ENCODE measurements around the gene RGS16. TPM values are rescaled to one million over a fixed set of nuclear protein-coding genes. Genes with fewer than 3 reads are reported as not detected.

The RGS16 gene
- total RNA-seq, 4 donors from 2014 or later: 1.1 to 2.2 (median 1.3) TPM

GRCh38 chr1:182603646-182604174 is 479 bp downstream of the RGS16 start:
- Histone ChIP-seq H3K4me3 (peak overlapping the region; percentile 27 to 73 (median 48)), H3K27me3 (no peaks in the 10 kb centered on the region), H3K4me1 (peaks cover 4 to 42% (median 17%) of the 10 kb centered on the region in 3 donors), H3K9me3 (no peaks in the 10 kb centered on the region), H3K36me3 (peaks cover 0 to 14% (median 0%) of the 10 kb centered on the region in 3 donors), H3K27ac (peak overlapping the region; percentile 2 to 74 (median 60))
- intact Hi-C loops (cut with DNase I): no loop called here
- DNase-seq: no peak
- WGBS, 2 donors: 0 to 4% methylated on average over 2 to 9 of the region's 12 CpGs
- TF ChIP-seq POLR2A (IDR thresholded peaks at IDR 0.05) (no peak), CTCF (IDR thresholded peaks at IDR 0.05) (no peak)

- intact Hi-C loops (cut with DNase I): no loop called here
Measured at GRCh38 chr1:182602935-182603645, 1.1 kb downstream of the RGS16 start.

GRCh38 chr1:182601913-182602312 is 2.3 kb downstream of the RGS16 start:
- no peak for TF ChIP-seq POLR2A (IDR thresholded peaks at IDR 0.05)
- TF ChIP-seq CTCF (IDR thresholded peaks at IDR 0.05): no peak
- Histone ChIP-seq H3K4me1 (peaks cover 4 to 42% (median 17%) of the 10 kb centered on the region in 3 donors), H3K4me3 (peak overlapping the region in 2 of 4 donors; percentile 22 to 50), H3K36me3 (peaks cover 0 to 14% (median 0%) of the 10 kb centered on the region in 3 donors), H3K27me3 (no peaks in the 10 kb centered on the region), H3K9me3 (no peaks in the 10 kb centered on the region), H3K27ac (peak overlapping the region; percentile 12 to 58 (median 28))
- no peak for DNase-seq
- intact Hi-C loops (cut with DNase I): loop anchor here (2.0 kb wide), 1 partner anchor 183 kb away; no protein-coding TSS in a partner anchor
- WGBS, 2 donors: 62 to 92% methylated on average over 2 to 3 of the region's 4 CpGs

More at GRCh38 chr1:182602935-182603645, 1.1 kb downstream of the RGS16 start:
- Histone ChIP-seq H3K4me1 (peaks cover 4 to 42% (median 17%) of the 10 kb centered on the region in 3 donors), H3K27me3 (no peaks in the 10 kb centered on the region), H3K27ac (peak overlapping the region; percentile 2 to 71 (median 46)), H3K36me3 (peaks cover 0 to 14% (median 0%) of the 10 kb centered on the region in 3 donors), H3K4me3 (peak overlapping the region in 3 of 4 donors; percentile 46 to 73 (median 50)), H3K9me3 (no peaks in the 10 kb centered on the region)
- TF ChIP-seq POLR2A (IDR thresholded peaks at IDR 0.05) (no peak), CTCF (IDR thresholded peaks at IDR 0.05) (no peak)
- 56 to 63% methylated on average over 9 to 10 of the region's 10 CpGs for WGBS, 2 donors
- DNase-seq: no peak

- peaks cover 4 to 42% (median 17%) of the 10 kb centered on the region in 3 donors for H3K4me1 ChIP-seq
- WGBS, 2 donors: 17 to 25% methylated on average over 6 of the region's 6 CpGs
- H3K27me3 ChIP-seq: no peaks in the 10 kb centered on the region
- peak overlapping the region in 2 of 4 donors; percentile 22 to 50 for H3K4me3 ChIP-seq
- TF ChIP-seq POLR2A (IDR thresholded peaks at IDR 0.05) (no peak), CTCF (IDR thresholded peaks at IDR 0.05) (peak; percentile 75 to 95 (median 88))
- DNase-seq: no peak
- intact Hi-C loops (cut with DNase I): loop anchor here (2.0 kb wide), 1 partner anchor 183 kb away; no protein-coding TSS in a partner anchor
- no peaks in the 10 kb centered on the region for H3K9me3 ChIP-seq
- peaks cover 0 to 14% (median 0%) of the 10 kb centered on the region in 3 donors for H3K36me3 ChIP-seq
- H3K27ac ChIP-seq: peak overlapping the region; percentile 12 to 58 (median 28)
Measured at GRCh38 chr1:182601416-182601786, 2.8 kb downstream of the RGS16 start.
